UCSD-AML1 (cell line): ENCODE data around the gene GNPDA1.

Experiments used
- DNase-seq: peaks from one replicate; lab custom pipeline; 2025; ENCODE audit not compliant: unreplicated experiment; lab: John Stamatoyannopoulos, UW

GNPDA1 gene

DNA sequence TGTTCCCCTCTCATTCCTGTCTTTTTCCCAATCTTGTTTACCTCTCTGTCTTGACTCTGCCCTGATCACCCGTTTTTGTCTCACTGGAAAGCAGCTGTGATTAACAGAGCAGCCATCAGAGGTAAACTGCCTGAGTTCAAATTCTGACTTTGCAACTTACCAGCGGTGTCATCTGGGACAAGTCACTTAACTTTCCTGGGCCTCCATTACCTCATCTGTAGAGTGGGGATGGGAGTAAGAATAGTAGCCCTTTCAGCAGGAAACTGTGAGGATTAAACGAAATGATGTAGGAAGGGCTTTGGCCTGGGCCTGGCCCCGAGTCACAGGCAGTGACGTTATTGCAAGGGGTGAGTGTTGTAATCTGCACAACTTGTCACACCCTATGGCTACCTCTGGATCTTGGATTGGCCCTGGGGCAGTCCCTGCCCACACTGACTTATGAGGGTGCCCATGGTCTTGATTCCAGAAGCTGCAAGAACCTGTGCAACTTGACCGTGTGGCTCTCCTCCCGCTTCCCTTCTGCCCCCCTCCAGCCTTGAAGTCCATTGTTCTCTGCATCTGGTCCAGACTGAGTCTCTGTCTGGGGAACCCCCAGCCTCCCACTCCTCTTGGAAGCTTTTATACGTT, 54.2 kb downstream of the GNPDA1 start:
- DNase-seq: peak; percentile 31

- DNase-seq: peak; percentile 75
These were observed 54.7 kb downstream of the GNPDA1 start, which contains the start of gene PCDH12 for GRCh38 chr5:141958113-141958512. PCDH12 (minus strand) TSS chr5:141958202; CDS start chr5:141957851, 351 bp downstream.

DNA sequence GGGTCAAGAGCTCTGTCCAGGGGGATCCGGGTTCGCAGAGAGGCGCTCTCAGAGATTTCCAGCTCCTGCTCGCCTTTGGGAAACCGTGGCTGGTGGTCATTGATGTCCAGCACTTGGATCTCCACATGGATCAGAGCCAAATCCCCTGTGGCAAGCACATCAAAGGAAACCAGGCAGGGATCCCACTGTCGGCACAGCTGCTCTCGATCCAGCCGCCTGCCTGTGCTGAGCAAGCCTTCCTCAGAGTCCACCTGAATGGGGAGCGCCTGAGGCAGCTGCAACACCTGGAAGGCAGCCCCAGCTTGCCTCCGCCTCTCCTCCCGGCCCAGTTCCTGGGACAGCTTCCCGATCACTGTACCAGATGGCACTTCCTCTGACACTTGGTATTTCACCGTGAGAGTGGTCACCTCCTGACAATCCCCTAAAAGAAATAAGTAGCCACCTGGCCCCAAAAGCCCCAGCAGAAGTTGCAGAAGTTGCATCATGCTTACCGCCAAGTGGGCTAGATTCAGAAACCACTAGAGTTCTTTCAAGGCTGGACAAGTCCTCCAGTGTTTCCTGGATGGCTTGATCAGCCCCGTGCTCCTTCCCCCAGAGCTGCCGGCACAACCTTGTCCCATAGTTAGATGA, 55.3 kb downstream of the GNPDA1 start:
- DNase-seq: no peak

GRCh38 chr5:141954194-141954593, 58.6 kb downstream of the GNPDA1 start:
- DNase-seq: no peak

- peak; percentile 47 for DNase-seq
These were observed 60.8 kb downstream of the GNPDA1 start for GRCh38 chr5:141952020-141952419.

- DNase-seq: peak; percentile 46
These were observed 61.5 kb downstream of the GNPDA1 start for GRCh38 chr5:141951332-141951781.
